Nephron (organoid): ENCODE data around the gene SLC35F6.

Experiments
- H3K27ac Mint-ChIP-seq, 3 experiments: 2 replicates each; pipeline ENCODE4 v1.8.0; 2020; ENCODE audit warnings: mixed read lengths in 3 of 3, mild to moderate bottlenecking in 2 of 3, moderate library complexity in 1 of 3
- H3K27me3 Mint-ChIP-seq: 2 replicates; pipeline ENCODE4 v1.8.0; 2021; ENCODE audit warnings: low read depth, mild to moderate bottlenecking, moderate library complexity, mixed read lengths
- H3K36me3 Mint-ChIP-seq: 2 replicates; pipeline ENCODE4 v1.8.0; 2020; ENCODE audit warnings: low read depth, mixed read lengths
- H3K4me1 Mint-ChIP-seq: 2 replicates; pipeline ENCODE4 v1.8.0; 2020; ENCODE audit warnings: mixed read lengths
- H3K4me3 Mint-ChIP-seq, 3 experiments: 2 replicates each; pipeline ENCODE4 v1.8.0; 2020; ENCODE audit warnings: mild to moderate bottlenecking in 3 of 3, mixed read lengths in 3 of 3, moderate library complexity in 2 of 3
- H3K9me3 Mint-ChIP-seq: 2 replicates; pipeline ENCODE4 v1.8.0; 2020; ENCODE audit warnings: mixed read lengths
- TF ChIP-seq, protein P1 (sequence below), 3 experiments: fragments of 200-600 bp; sonication (generic); IDR thresholded peaks; one replicate each; pipeline ENCODE4 v1.5.0; 2021; ENCODE audit warnings: antibody characterized with exemption in 3 of 3; ENCODE audit not compliant: unreplicated experiment in 3 of 3

Gene SLC35F6

DNA sequence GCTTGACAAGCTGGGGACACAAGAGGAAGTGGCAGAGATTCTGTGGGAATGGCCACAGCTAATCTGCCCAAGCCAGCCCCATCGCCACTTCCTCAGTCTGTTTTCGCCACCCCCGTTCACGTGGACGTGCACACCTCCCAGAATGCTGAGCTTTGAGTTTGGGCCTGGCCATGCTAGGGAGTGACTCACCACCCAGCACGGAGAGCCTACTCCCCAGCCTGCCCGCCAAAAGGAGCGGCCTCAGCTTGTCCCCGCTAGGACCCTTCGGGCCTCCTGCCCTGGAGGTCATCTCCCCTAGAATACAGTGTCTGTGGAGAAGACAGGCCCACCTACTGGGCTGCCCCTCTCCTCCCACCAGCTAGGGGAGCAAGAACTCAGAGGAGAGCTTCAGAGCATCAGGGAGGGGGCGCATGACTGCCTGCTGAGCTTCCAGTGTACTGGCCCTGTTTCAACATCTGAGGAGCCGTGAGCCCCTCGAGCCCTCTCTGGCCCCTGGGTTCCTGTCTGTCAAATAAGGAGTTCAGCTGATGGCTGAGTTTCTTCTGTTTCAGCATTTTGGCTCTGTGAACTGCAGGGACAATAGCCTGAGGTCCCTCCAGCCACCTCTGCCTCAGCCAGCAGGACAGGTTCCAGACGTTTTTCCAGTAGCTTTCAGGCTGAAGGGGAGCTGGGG lies 5.1 kb downstream of the SLC35F6 start:
- Mint-ChIP-seq H3K36me3 (no peaks in the 10 kb centered on the region), H3K27ac (no peak overlapping the region), H3K9me3 (no peaks in the 10 kb centered on the region), H3K4me1 (peaks cover 44% of the 10 kb centered on the region), H3K4me3 (no peak overlapping the region), H3K27me3 (no peaks in the 10 kb centered on the region)
- TF ChIP-seq, protein P1, sequence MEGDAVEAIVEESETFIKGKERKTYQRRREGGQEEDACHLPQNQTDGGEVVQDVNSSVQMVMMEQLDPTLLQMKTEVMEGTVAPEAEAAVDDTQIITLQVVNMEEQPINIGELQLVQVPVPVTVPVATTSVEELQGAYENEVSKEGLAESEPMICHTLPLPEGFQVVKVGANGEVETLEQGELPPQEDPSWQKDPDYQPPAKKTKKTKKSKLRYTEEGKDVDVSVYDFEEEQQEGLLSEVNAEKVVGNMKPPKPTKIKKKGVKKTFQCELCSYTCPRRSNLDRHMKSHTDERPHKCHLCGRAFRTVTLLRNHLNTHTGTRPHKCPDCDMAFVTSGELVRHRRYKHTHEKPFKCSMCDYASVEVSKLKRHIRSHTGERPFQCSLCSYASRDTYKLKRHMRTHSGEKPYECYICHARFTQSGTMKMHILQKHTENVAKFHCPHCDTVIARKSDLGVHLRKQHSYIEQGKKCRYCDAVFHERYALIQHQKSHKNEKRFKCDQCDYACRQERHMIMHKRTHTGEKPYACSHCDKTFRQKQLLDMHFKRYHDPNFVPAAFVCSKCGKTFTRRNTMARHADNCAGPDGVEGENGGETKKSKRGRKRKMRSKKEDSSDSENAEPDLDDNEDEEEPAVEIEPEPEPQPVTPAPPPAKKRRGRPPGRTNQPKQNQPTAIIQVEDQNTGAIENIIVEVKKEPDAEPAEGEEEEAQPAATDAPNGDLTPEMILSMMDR (IDR thresholded peaks at IDR 0.05; ENCODE audit: unreplicated experiment in 3 of 3), result no peak

DNA sequence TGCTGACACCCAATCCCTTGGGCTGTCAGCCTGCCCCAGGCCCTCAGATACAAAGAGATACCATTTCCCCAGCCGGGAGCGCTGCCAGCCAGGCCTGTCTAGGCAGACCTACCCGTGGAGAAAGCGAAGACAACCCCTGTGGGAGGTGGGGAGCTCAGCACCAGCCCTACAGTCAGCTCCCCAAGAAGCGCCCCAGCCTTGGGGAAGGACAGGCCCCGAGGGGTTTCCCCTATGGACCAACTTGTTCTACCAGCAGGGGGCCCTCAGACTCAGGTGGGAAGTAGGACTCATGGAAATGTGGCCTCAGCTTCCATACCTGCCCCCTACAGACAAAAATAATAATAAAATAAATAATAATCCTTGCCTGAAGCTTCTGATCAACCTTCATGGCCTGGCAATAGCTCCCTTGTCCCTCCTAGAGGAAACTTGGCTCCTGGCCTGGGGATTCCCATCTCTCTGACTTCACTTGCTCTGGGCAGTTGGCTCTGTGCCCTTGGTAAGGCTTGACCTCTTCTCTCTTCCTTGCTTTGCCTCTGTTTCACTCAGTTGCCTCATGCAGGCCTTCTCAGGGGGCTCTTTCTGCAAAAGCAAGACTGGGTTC lies 7.0 kb downstream of the SLC35F6 start:
- Mint-ChIP-seq H3K4me3 (peak overlapping the region in 1 of 3 experiments; percentile 59), H3K9me3 (no peaks in the 10 kb centered on the region), H3K27ac (no peak overlapping the region), H3K36me3 (peaks cover under 1% of the 10 kb centered on the region), H3K4me1 (peaks cover 32% of the 10 kb centered on the region), H3K27me3 (no peaks in the 10 kb centered on the region)
- TF ChIP-seq, protein P1 (IDR thresholded peaks at IDR 0.05; ENCODE audit: unreplicated experiment in 3 of 3), result peak in 1 of 3 experiments; percentile 20

DNA sequence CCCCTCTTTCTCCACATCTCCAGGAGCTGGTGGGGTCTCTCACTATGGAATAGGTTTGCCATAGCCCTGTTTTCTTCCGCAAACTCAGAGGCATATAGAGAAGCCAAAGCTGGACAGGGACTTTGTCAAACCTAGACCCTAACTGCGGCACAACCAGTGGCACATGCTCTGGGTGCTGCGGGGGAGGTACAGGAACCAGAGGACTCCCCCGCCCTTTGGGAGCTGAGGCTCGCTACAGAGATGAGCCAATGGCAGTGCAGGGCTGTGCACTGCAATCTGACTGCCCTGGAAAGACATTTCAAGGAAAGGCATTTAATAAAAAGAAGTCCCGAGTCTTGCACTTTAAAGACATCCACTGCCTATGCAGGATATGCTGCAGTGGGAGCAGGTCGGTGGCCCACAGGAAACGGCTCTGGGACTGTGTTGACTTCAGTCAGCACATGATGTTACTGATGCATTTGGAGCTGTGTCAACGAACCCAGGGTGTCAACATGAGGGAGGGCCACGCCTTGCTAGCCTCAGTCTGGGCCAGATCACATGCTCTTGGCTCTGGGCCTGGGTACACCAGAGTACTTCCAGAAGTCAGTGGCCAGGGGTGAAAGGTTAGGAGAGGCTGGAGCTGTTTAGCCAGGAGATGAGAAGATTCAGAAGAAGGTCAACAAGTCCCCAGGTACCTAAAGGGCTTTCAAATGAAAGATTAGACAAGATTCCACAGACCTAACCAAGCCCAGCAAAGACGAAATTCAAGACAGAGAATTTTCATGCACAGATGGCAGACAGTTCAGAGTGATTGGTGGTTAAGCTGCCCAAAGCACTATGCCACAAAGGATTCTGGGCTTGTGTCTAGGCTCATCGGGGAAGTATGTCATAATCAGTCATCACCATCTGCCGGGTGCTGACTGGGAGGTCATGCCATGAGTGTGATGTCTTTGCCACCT lies 8.2 kb downstream of the SLC35F6 start:
- H3K4me3 Mint-ChIP-seq, result no peak overlapping the region

DNA sequence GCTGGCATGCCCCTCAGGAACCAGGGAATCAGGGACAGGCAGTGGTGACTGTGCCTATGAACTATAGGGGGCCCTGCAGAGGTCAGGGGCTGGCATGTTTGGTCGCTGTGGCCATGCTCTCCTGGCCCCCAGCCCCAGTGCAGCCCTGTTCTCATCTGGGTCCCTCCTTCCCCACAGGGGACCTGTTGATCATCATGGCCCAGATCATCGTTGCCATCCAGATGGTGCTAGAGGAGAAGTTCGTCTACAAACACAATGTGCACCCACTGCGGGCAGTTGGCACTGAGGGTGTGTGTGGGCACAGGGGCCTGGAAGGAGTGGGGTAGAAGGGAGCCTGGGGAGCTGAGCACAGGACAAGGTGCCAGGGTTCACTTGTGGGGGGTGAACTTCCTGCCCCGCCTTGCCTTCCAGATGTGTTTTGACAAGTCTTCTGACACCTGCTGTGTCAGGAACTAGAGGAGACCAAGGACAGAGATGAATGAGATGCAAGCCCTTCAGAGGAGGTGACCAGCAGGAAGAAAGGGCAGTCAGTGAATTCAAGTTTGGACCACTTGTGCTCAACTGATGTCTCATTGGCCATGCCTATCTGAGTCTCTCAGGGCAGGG lies 12.2 kb downstream of the SLC35F6 start:
- Mint-ChIP-seq H3K27ac (no peak overlapping the region), H3K9me3 (no peaks in the 10 kb centered on the region), H3K36me3 (peaks cover 24% of the 10 kb centered on the region), H3K4me3 (no peak overlapping the region), H3K27me3 (no peaks in the 10 kb centered on the region), H3K4me1 (peaks cover 16% of the 10 kb centered on the region)
- TF ChIP-seq, protein P1 (IDR thresholded peaks at IDR 0.05; ENCODE audit: unreplicated experiment in 3 of 3), result no peak

More for the DNA sequence above, 8.2 kb downstream of the SLC35F6 start:
- Mint-ChIP-seq H3K27ac (peak overlapping the region in 1 of 3 experiments; percentile 9), H3K27me3 (no peaks in the 10 kb centered on the region), H3K4me1 (peaks cover 30% of the 10 kb centered on the region), H3K9me3 (no peaks in the 10 kb centered on the region), H3K36me3 (peaks cover 6% of the 10 kb centered on the region)
- TF ChIP-seq, protein P1 (IDR thresholded peaks at IDR 0.05; ENCODE audit: unreplicated experiment in 3 of 3), result no peak

DNA sequence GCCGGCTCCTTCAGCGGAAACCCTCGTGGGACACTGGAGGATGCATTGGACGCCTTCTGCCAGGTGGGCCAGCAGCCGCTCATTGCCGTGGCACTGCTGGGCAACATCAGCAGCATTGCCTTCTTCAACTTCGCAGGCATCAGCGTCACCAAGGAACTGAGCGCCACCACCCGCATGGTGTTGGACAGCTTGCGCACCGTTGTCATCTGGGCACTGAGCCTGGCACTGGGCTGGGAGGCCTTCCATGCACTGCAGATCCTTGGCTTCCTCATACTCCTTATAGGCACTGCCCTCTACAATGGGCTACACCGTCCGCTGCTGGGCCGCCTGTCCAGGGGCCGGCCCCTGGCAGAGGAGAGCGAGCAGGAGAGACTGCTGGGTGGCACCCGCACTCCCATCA lies 14.0 kb downstream of the SLC35F6 start:
- H3K36me3 Mint-ChIP-seq, result peaks cover 24% of the 10 kb centered on the region
- no peaks in the 10 kb centered on the region for H3K4me1 Mint-ChIP-seq
- no peak overlapping the region for H3K27ac Mint-ChIP-seq
- TF ChIP-seq, protein P1 (IDR thresholded peaks at IDR 0.05; ENCODE audit: unreplicated experiment in 3 of 3), result no peak
- H3K9me3 Mint-ChIP-seq, result no peaks in the 10 kb centered on the region
- H3K4me3 Mint-ChIP-seq, result no peak overlapping the region
- H3K27me3 Mint-ChIP-seq, result no peaks in the 10 kb centered on the region
